Measurements from ENCODE around the gene AOPEP. TPM values are rescaled to one million over a fixed set of nuclear protein-coding genes. Genes with fewer than 3 reads are reported as not detected.
A peak's percentile ranks its signal among the peaks of the same experiment; 100 is the strongest.

The AOPEP gene
- total RNA-seq, 1 experiment from 2014 or later = 15.0 TPM

DNA sequence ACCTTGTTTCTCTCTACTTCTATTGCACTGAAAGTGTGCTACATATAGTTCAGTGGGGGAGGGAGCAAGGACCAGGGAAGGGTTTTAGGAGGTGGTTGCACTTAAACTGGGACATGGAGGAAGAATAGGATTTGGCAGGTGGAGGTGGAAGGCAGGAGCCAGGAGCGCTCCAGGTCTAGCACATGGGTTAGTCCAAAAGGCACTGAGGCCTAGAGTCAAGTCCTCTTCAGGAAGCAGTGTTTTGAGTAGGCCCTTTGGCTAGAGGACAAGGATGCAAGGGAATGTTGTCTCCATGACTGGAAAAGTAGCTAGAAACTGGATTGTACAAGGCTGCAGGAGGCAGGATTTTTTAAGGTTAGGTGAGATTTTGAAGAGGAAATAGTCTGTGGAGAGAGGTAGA is 31.5 kb downstream of the AOPEP start:
- no peak overlapping the region for H2AFZ ChIP-seq (ENCODE audit: low read length)
- Mint-ChIP-seq H3K4me1 (peaks cover 10 to 28% of the 10 kb centered on the region in 2 experiments), H3K36me3 (ENCODE audit: insufficient read depth in 1 of 3, low read depth in 3 of 3) (peaks cover 2 to 11% (median 5%) of the 10 kb centered on the region in 3 experiments; a peak in 5 of 7 replicates), H3K9me3 (no peaks in the 10 kb centered on the region; a peak in 1 of 5 replicates), H3K27ac (peak overlapping the region in 2 of 3 experiments; percentile 0 to 32; a peak in 5 of 7 replicates), H3K4me3 (no peak overlapping the region), H3K27me3 (ENCODE audit: low read depth) (no peaks in the 10 kb centered on the region)
- H3K14ac ChIP-seq (ENCODE audit: insufficient read depth, low read length) = peak overlapping the region; percentile 80
- H3K23me2 ChIP-seq (ENCODE audit: insufficient read length, low read depth, low read length, poor library complexity, severe bottlenecking) = no peaks in the 10 kb centered on the region
- no peak overlapping the region for H3K27ac ChIP-seq (ENCODE audit: insufficient read length, low read depth, low read length)
- no peak overlapping the region for H4K91ac ChIP-seq (ENCODE audit: insufficient read length, low read depth, low read length)
- no peak overlapping the region for H4K8ac ChIP-seq (replicated peaks; ENCODE audit: insufficient read length, low read depth, low read length)
- no peaks in the 10 kb centered on the region for H3K27me3 ChIP-seq (ENCODE audit: insufficient read depth, low read length)
- H2AK5ac ChIP-seq (ENCODE audit: insufficient read length, low read length) = no peak overlapping the region
- H3K9ac ChIP-seq (ENCODE audit: extremely low read depth, insufficient read length, low read length) = no peak overlapping the region
- peak overlapping the region; percentile 8 for H3K18ac ChIP-seq (ENCODE audit: insufficient read length, low read depth, low read length)
- no peak for TF ChIP-seq CTCF (conservative IDR thresholded peaks at IDR 0.05)
- H3K56ac ChIP-seq (ENCODE audit: insufficient read length, low read depth, low read length) = no peak overlapping the region
- no peaks in the 10 kb centered on the region for H3K79me2 ChIP-seq (ENCODE audit: insufficient read depth, low read length)
- WGBS (ENCODE audit: extremely low coverage, insufficient read length, low lambda C conversion rate) = no CpG with 5 or more reads among the region's 1 CpG
- no peak overlapping the region for H3K23ac ChIP-seq (ENCODE audit: insufficient read length, low read depth, low read length)
- no peak for DNase-seq
- no peaks in the 10 kb centered on the region for H3K9me3 ChIP-seq (ENCODE audit: control insufficient read depth, low read depth, low read length)
- H3K4ac ChIP-seq (ENCODE audit: low read depth, low read length) = no peak overlapping the region
- H2BK15ac ChIP-seq (ENCODE audit: low read depth, low read length) = no peak overlapping the region
- no peak overlapping the region for H4K5ac ChIP-seq (ENCODE audit: insufficient read length, low read depth, low read length)
- H2BK5ac ChIP-seq (ENCODE audit: insufficient read length, low read length) = no peak overlapping the region
- H4K20me1 ChIP-seq (ENCODE audit: control insufficient read depth, insufficient read depth, insufficient read length) = no peaks in the 10 kb centered on the region
- no peak overlapping the region for H2BK20ac ChIP-seq (ENCODE audit: low read depth, low read length, poor library complexity, severe bottlenecking)
- no peak overlapping the region for H3K4me2 ChIP-seq (ENCODE audit: insufficient read depth, insufficient read length, low read length)
- H3K79me1 ChIP-seq (ENCODE audit: insufficient read depth, low read depth, low read length, poor library complexity, severe bottlenecking) = no peaks in the 10 kb centered on the region
- H2BK12ac ChIP-seq (ENCODE audit: insufficient read length, low read depth, low read length) = no peak overlapping the region
- no peak overlapping the region for H3T11ph ChIP-seq (ENCODE audit: low read length)
- peaks cover 4% of the 10 kb centered on the region; the same call in 1 of the 2 replicates for H3K4me1 ChIP-seq (ENCODE audit: insufficient read depth, low read length)
- H2BK120ac ChIP-seq (ENCODE audit: low read depth, low read length, poor library complexity, severe bottlenecking) = no peak overlapping the region
